SU-DHL-6 (cell line): ENCODE data around the gene VPS13D.

ENCODE experiments used
- H2AFZ ChIP-seq: fragments of 200-600 bp; sonication (generic); 2 replicates; pipeline ENCODE4 v1.6.1; 2014; ENCODE audit warnings: low read depth, mild to moderate bottlenecking, moderate library complexity, mixed read lengths, antibody characterized with exemption, low read length; ENCODE audit not compliant: severe bottlenecking
- H3F3A ChIP-seq: fragments of 200-600 bp; shearing (Covaris generic); 2 replicates; pipeline ENCODE4 v1.6.0; 2016; ENCODE audit warnings: antibody characterized with exemption, mild to moderate bottlenecking; ENCODE audit not compliant: insufficient read depth
- H3K27ac ChIP-seq: fragments of 200-600 bp; sonication (generic); 2 replicates; pipeline ENCODE4 v1.5.1; 2016; ENCODE audit warnings: low read depth, mild to moderate bottlenecking, low read length, moderate library complexity, mixed read lengths
- H3K27me3 ChIP-seq: fragments of 200-600 bp; sonication (generic), shearing (Covaris generic); 2 replicates; pipeline ENCODE4 v1.6.0; 2014; ENCODE audit warnings: mild to moderate bottlenecking, low read length
- H3K36me3 ChIP-seq: fragments of 200-600 bp; sonication (generic); 2 replicates; pipeline ENCODE4 v1.6.1; 2014; ENCODE audit warnings: mild to moderate bottlenecking, low read length, mixed read lengths
- H3K4me2 ChIP-seq: fragments of 300-600, 200-600 bp; shearing (Covaris generic), sonication (generic); 2 replicates; pipeline ENCODE4 v1.6.0; 2014; ENCODE audit warnings: low read length, low read depth, mild to moderate bottlenecking; ENCODE audit not compliant: poor library complexity, severe bottlenecking
- H3K4me3 ChIP-seq: fragments of 200-600 bp; sonication (generic); 2 replicates; pipeline ENCODE4 v1.5.1; 2014; ENCODE audit warnings: antibody characterized with exemption, low read length, mild to moderate bottlenecking, mixed read lengths; ENCODE audit not compliant: insufficient read depth, poor library complexity, severe bottlenecking
- H3K79me2 ChIP-seq: fragments of 200-600 bp; sonication (generic); 2 replicates; pipeline ENCODE4 v1.6.1; 2014; ENCODE audit warnings: mild to moderate bottlenecking, low read length, moderate library complexity; ENCODE audit not compliant: insufficient read depth
- H3K9ac ChIP-seq: fragments of 200-600 bp; sonication (generic); 2 replicates; pipeline ENCODE4 v1.7.0; 2014; ENCODE audit warnings: mild to moderate bottlenecking, low read length
- H3K9me2 ChIP-seq: fragments of 200-600 bp; sonication (generic); replicated peaks from 2 replicates; pipeline ENCODE4 v1.6.1; 2014; ENCODE audit warnings: low read length; ENCODE audit not compliant: insufficient read depth
- H3K9me3 ChIP-seq: fragments of 200-600 bp; sonication (generic); 2 replicates; pipeline ENCODE4 v1.6.1; 2014; ENCODE audit warnings: low read length, mixed read lengths; ENCODE audit not compliant: insufficient read depth
- H4K20me1 ChIP-seq: fragments of 200-600 bp; sonication (generic); 2 replicates; pipeline ENCODE4 v1.6.1; 2014; ENCODE audit warnings: low read depth, mild to moderate bottlenecking, antibody characterized with exemption, low read length, moderate library complexity, mixed read lengths
- CTCF ChIP-seq: fragments of 200-600 bp; sonication (generic); IDR thresholded peaks from one replicate; pipeline ENCODE4 v1.5.1; 2017; ENCODE audit warnings: antibody characterized with exemption, mild to moderate bottlenecking, low read length, moderate library complexity; ENCODE audit not compliant: insufficient read depth, poor library complexity, severe bottlenecking
- EZH2phosphoT487 ChIP-seq: fragments of 200-600 bp; sonication (generic), shearing (Covaris generic); conservative IDR thresholded peaks from 2 replicates; pipeline ENCODE4 v1.6.1; 2018; ENCODE audit warnings: mild to moderate bottlenecking, antibody characterized with exemption, low read length, moderate library complexity, mixed read lengths

Gene VPS13D

GRCh38 chr1:12530462-12531178, 300.8 kb downstream of the VPS13D start:
- no peaks in the 10 kb centered on the region for H3K79me2 ChIP-seq
- no peak overlapping the region for H2AFZ ChIP-seq

GRCh38 chr1:12531179-12531499, 301.3 kb downstream of the VPS13D start:
- no peaks in the 10 kb centered on the region for H3K27me3 ChIP-seq
- no peaks in the 10 kb centered on the region for H3K9me2 ChIP-seq
- no peak overlapping the region for H3K9ac ChIP-seq
- H3K4me3 ChIP-seq: no peak overlapping the region
- no peak overlapping the region for H3K27ac ChIP-seq
- H3K4me2 ChIP-seq: no peak overlapping the region
- H4K20me1 ChIP-seq: no peaks in the 10 kb centered on the region
- TF ChIP-seq EZH2phosphoT487: no peak
- TF ChIP-seq CTCF: no peak
- H3K9me3 ChIP-seq: no peaks in the 10 kb centered on the region
- no peaks in the 10 kb centered on the region for H3K79me2 ChIP-seq
- no peaks in the 10 kb centered on the region for H3K36me3 ChIP-seq
- H2AFZ ChIP-seq: no peak overlapping the region
- no peaks in the 10 kb centered on the region for H3F3A ChIP-seq

More at GRCh38 chr1:12530462-12531178, 300.8 kb downstream of the VPS13D start:
- no peaks in the 10 kb centered on the region for H4K20me1 ChIP-seq
- no peaks in the 10 kb centered on the region for H3K9me3 ChIP-seq
- no peak overlapping the region for H3K9ac ChIP-seq
- no peak overlapping the region for H3K4me3 ChIP-seq
- H3K9me2 ChIP-seq: no peaks in the 10 kb centered on the region
- H3K27ac ChIP-seq: no peak overlapping the region
- H3F3A ChIP-seq: no peaks in the 10 kb centered on the region
- no peaks in the 10 kb centered on the region for H3K27me3 ChIP-seq
- no peaks in the 10 kb centered on the region for H3K36me3 ChIP-seq
- TF ChIP-seq EZH2phosphoT487: no peak
- no peak for TF ChIP-seq CTCF
- no peak overlapping the region for H3K4me2 ChIP-seq

GRCh38 chr1:12532405-12533315, 302.8 kb downstream of the VPS13D start:
- Histone ChIP-seq H3K9ac (no peak overlapping the region), H3K9me2 (no peaks in the 10 kb centered on the region), H3K27me3 (peaks cover 2% of the 10 kb centered on the region; the same call in 1 of the 2 replicates), H4K20me1 (no peaks in the 10 kb centered on the region), H3K79me2 (no peaks in the 10 kb centered on the region), H3K27ac (no peak overlapping the region), H3K4me2 (no peak overlapping the region), H3K9me3 (no peaks in the 10 kb centered on the region), H2AFZ (no peak overlapping the region), H3K4me3 (no peak overlapping the region), H3K36me3 (no peaks in the 10 kb centered on the region), H3F3A (no peaks in the 10 kb centered on the region)
- TF ChIP-seq EZH2phosphoT487: no peak
